WTC11 (cell line): ENCODE measurements around the gene ATXN10. TPM values are rescaled to one million over a fixed set of nuclear protein-coding genes. Genes with fewer than 3 reads are reported as not detected.

Experiments
- ATAC-seq: fragments of 200-7000 bp; cut with Tn5 transposase; 2 replicates; pipeline ENCODE4 v1.10.0; 2021; ENCODE audit warnings: mild to moderate bottlenecking, moderate library complexity
- CTCF ChIA-PET: fragments of 300-600 bp; sonication (Branson Sonifier 250); formaldehyde crosslinking; loops from one replicate; lab custom pipeline; 2021; ENCODE audit warnings: antibody characterized with exemption; lab: Charles Lee
- POLR2A ChIA-PET: fragments of 350-600 bp; sonication (Branson Sonifier 250); formaldehyde crosslinking; loops from one replicate; lab custom pipeline; 2021; ENCODE audit warnings: antibody characterized with exemption; lab: Charles Lee
- DNase-seq: peaks from one replicate; pipeline ENCODE4 v3.0.0; 2021; ENCODE audit warnings: low spot score
- H3K27ac Mint-ChIP-seq: 2 replicates; pipeline ENCODE4 v1.8.0; 2021; ENCODE audit warnings: mixed read lengths
- H3K27me3 Mint-ChIP-seq: 2 replicates; pipeline ENCODE4 v1.8.0; 2021; ENCODE audit warnings: low read depth, mild to moderate bottlenecking, moderate library complexity, mixed read lengths
- H3K36me3 Mint-ChIP-seq: 2 replicates; pipeline ENCODE4 v1.8.0; 2021; ENCODE audit warnings: mixed read lengths
- H3K4me1 Mint-ChIP-seq: 2 replicates; pipeline ENCODE4 v1.8.0; 2022; ENCODE audit warnings: mixed read lengths
- H3K4me3 Mint-ChIP-seq: 2 replicates; pipeline ENCODE4 v1.8.0; 2021; ENCODE audit warnings: mild to moderate bottlenecking, moderate library complexity, mixed read lengths
- H3K9me3 Mint-ChIP-seq: 2 replicates; pipeline ENCODE4 v1.8.0; 2021; ENCODE audit warnings: mixed read lengths
- AR ChIP-seq: fragments of 250-450 bp; sonication (Bioruptor Pico); IDR thresholded peaks from 2 replicates; pipeline ENCODE4 v1.9.0; 2021; ENCODE audit warnings: mild to moderate bottlenecking
- ATF2 ChIP-seq: sonication (generic); formaldehyde crosslinking; IDR thresholded peaks from 2 replicates; pipeline ENCODE4 v1.8.1; 2022; ENCODE audit warnings: low read depth, missing genetic modification reagents, borderline replicate concordance
- ATF3 ChIP-seq: sonication (generic); formaldehyde crosslinking; conservative IDR thresholded peaks from 2 replicates; pipeline ENCODE4 v1.8.1; 2022; ENCODE audit warnings: mild to moderate bottlenecking, missing genetic modification reagents
- CREM ChIP-seq: sonication (generic); formaldehyde crosslinking; IDR thresholded peaks from 2 replicates; pipeline ENCODE4 v1.8.1; 2022; ENCODE audit warnings: mild to moderate bottlenecking, missing genetic modification reagents, moderate library complexity
- CTCF ChIP-seq: fragments of 200-600 bp; IDR thresholded peaks from 2 replicates; pipeline ENCODE4 v1.8.0; 2022; ENCODE audit warnings: antibody characterized with exemption
- ESRRA ChIP-seq: sonication (generic); formaldehyde crosslinking; IDR thresholded peaks from 2 replicates; pipeline ENCODE4 v1.8.1; 2022; ENCODE audit warnings: mild to moderate bottlenecking, missing genetic modification reagents, borderline replicate concordance
- FOXJ3 ChIP-seq: sonication (generic); formaldehyde crosslinking; IDR thresholded peaks from 2 replicates; pipeline ENCODE4 v1.9.0; 2021; ENCODE audit warnings: missing genetic modification reagents, mild to moderate bottlenecking, borderline replicate concordance
- FOXK1 ChIP-seq: sonication (generic); formaldehyde crosslinking; IDR thresholded peaks from 2 replicates; pipeline ENCODE4 v1.8.0; 2022; ENCODE audit warnings: mild to moderate bottlenecking, moderate library complexity, missing genetic modification reagents
- FOXP1 ChIP-seq: sonication (generic); formaldehyde crosslinking; IDR thresholded peaks from 2 replicates; pipeline ENCODE4 v1.8.0; 2022; ENCODE audit warnings: missing genetic modification reagents, mild to moderate bottlenecking, moderate library complexity, borderline replicate concordance
- GRHL2 ChIP-seq: fragments of 250-450 bp; sonication (Bioruptor Pico); IDR thresholded peaks from 2 replicates; pipeline ENCODE4 v1.8.0; 2022; ENCODE audit warnings: mild to moderate bottlenecking, moderate library complexity; ENCODE audit not compliant: insufficient replicate concordance, severe bottlenecking
- GTF2I ChIP-seq: fragments of 250-450 bp; sonication (Bioruptor Pico); conservative IDR thresholded peaks from 2 replicates; pipeline ENCODE4 v1.4.0; 2021; ENCODE audit warnings: mild to moderate bottlenecking
- IRF2 ChIP-seq: sonication (generic); formaldehyde crosslinking; IDR thresholded peaks from 2 replicates; pipeline ENCODE4 v1.8.0; 2022; ENCODE audit warnings: low read depth, missing genetic modification reagents, borderline replicate concordance
- KAT7 ChIP-seq: sonication (generic); formaldehyde crosslinking; IDR thresholded peaks from 2 replicates; pipeline ENCODE4 v1.8.1; 2023; ENCODE audit warnings: missing genetic modification reagents, mild to moderate bottlenecking, borderline replicate concordance
- MXD4 ChIP-seq: fragments of 250-450 bp; sonication (Bioruptor Pico); IDR thresholded peaks from 2 replicates; pipeline ENCODE4 v1.8.0; 2021; ENCODE audit warnings: mild to moderate bottlenecking, moderate library complexity, borderline replicate concordance
- PREB ChIP-seq: sonication (generic); formaldehyde crosslinking; IDR thresholded peaks from 2 replicates; pipeline ENCODE4 v1.8.1; 2022; ENCODE audit warnings: mild to moderate bottlenecking, missing genetic modification reagents, moderate library complexity, borderline replicate concordance
- SMAD3 ChIP-seq: sonication (generic); formaldehyde crosslinking; IDR thresholded peaks from 2 replicates; pipeline ENCODE4 v1.8.0; 2022; ENCODE audit warnings: missing genetic modification reagents, mild to moderate bottlenecking, borderline replicate concordance
- SOX15 ChIP-seq: fragments of 250-450 bp; sonication (Bioruptor Pico); IDR thresholded peaks from 2 replicates; pipeline ENCODE4 v1.9.0; 2021; ENCODE audit warnings: mild to moderate bottlenecking
- TCF7 ChIP-seq: sonication (generic); formaldehyde crosslinking; IDR thresholded peaks from 2 replicates; pipeline ENCODE4 v1.8.0; 2022; ENCODE audit warnings: mild to moderate bottlenecking, low read depth, missing genetic modification reagents, moderate library complexity
- TP53 ChIP-seq: sonication (generic); formaldehyde crosslinking; IDR thresholded peaks from 2 replicates; pipeline ENCODE4 v1.8.1; 2023; ENCODE audit warnings: mild to moderate bottlenecking, missing genetic modification reagents
- USF2 ChIP-seq: sonication (generic); formaldehyde crosslinking; IDR thresholded peaks from 2 replicates; pipeline ENCODE4 v1.8.1; 2023; ENCODE audit warnings: mild to moderate bottlenecking, missing genetic modification reagents, moderate library complexity
- ZNF281 ChIP-seq: sonication (generic); formaldehyde crosslinking; IDR thresholded peaks from 2 replicates; pipeline ENCODE4 v1.8.0; 2023; ENCODE audit warnings: mild to moderate bottlenecking, missing genetic modification reagents
- total RNA-seq: library from RNA; stranded (reverse); gene quantifications from 3 replicates; pipeline ENCODE4 v1.2.3, GENCODE V29; 2021

Gene ATXN10
- total RNA-seq, 1 experiment from 2014 or later = 185 TPM

GRCh38 chr22:45771711-45772110 is 100.1 kb downstream of the ATXN10 start:
- no peak for ATAC-seq
- Mint-ChIP-seq H3K27ac (peak overlapping the region; percentile 3; the same call in 1 of the 2 replicates), H3K36me3 (peaks cover 11% of the 10 kb centered on the region), H3K9me3 (no peaks in the 10 kb centered on the region; the same call in 1 of the 2 replicates), H3K27me3 (no peaks in the 10 kb centered on the region), H3K4me3 (no peak overlapping the region), H3K4me1 (peaks cover 53% of the 10 kb centered on the region)
- ChIA-PET POLR2A (no interaction called here), CTCF (no interaction called here)
- DNase-seq = no peak
- TF ChIP-seq GTF2I (CRISPR knock-in tag) (no peak), FOXP1 (CRISPR knock-in tag) (no peak), ZNF281 (no peak), CTCF (no peak)
- TF ChIP-seq, all 79 proteins: peak for 0

GRCh38 chr22:45772743-45773142 is 101.1 kb downstream of the ATXN10 start:
- peak overlapping the region; percentile 24; the same call in 1 of the 2 replicates for H3K27ac Mint-ChIP-seq
- no peak overlapping the region for H3K4me3 Mint-ChIP-seq
- ChIA-PET CTCF (no interaction called here), POLR2A (no interaction called here)
- no peaks in the 10 kb centered on the region for H3K27me3 Mint-ChIP-seq
- peaks cover 49% of the 10 kb centered on the region for H3K4me1 Mint-ChIP-seq
- H3K9me3 Mint-ChIP-seq = no peaks in the 10 kb centered on the region; the same call in 1 of the 2 replicates
- no peak for DNase-seq
- H3K36me3 Mint-ChIP-seq = peaks cover 11% of the 10 kb centered on the region
- ATAC-seq = no peak
- TF ChIP-seq TP53 (CRISPR knock-in tag) (no peak), AR (CRISPR knock-in tag) (no peak), USF2 (CRISPR knock-in tag) (no peak), ATF3 (CRISPR knock-in tag) (no peak), TCF7 (CRISPR knock-in tag) (no peak), MXD4 (CRISPR knock-in tag) (no peak), FOXK1 (CRISPR knock-in tag) (no peak), KAT7 (CRISPR knock-in tag) (no peak), CREM (CRISPR knock-in tag) (no peak), IRF2 (no peak), ATF2 (no peak), FOXJ3 (CRISPR knock-in tag) (no peak), PREB (CRISPR knock-in tag) (no peak), SOX15 (CRISPR knock-in tag) (no peak), SMAD3 (no peak), ESRRA (CRISPR knock-in tag) (no peak), GRHL2 (CRISPR knock-in tag) (no peak)
